Measurements from ENCODE around the gene EIF2B4. TPM values are rescaled to one million over a fixed set of nuclear protein-coding genes. Genes with fewer than 3 reads are reported as not detected.
"Not testable (repeated sequence)": the region's sequence is repeated elsewhere in the genome, so short reads cannot be mapped to it uniquely, and the experiment has no call there.

The EIF2B4 gene
- total RNA-seq, 2 donors from 2014 or later, result 30.1 to 36.2 TPM

- DNase-seq (ENCODE audit: low spot score), result no peak
- intact Hi-C loops (cut with DNase I), result no loop called here
These were observed 16.2 kb downstream of the EIF2B4 start for GRCh38 chr2:27353762-27354596.

GRCh38 chr2:27353386-27353761 is 16.8 kb downstream of the EIF2B4 start:
- intact Hi-C loops (cut with DNase I); DNase-seq (ENCODE audit: low spot score): not testable (repeated sequence)

DNA sequence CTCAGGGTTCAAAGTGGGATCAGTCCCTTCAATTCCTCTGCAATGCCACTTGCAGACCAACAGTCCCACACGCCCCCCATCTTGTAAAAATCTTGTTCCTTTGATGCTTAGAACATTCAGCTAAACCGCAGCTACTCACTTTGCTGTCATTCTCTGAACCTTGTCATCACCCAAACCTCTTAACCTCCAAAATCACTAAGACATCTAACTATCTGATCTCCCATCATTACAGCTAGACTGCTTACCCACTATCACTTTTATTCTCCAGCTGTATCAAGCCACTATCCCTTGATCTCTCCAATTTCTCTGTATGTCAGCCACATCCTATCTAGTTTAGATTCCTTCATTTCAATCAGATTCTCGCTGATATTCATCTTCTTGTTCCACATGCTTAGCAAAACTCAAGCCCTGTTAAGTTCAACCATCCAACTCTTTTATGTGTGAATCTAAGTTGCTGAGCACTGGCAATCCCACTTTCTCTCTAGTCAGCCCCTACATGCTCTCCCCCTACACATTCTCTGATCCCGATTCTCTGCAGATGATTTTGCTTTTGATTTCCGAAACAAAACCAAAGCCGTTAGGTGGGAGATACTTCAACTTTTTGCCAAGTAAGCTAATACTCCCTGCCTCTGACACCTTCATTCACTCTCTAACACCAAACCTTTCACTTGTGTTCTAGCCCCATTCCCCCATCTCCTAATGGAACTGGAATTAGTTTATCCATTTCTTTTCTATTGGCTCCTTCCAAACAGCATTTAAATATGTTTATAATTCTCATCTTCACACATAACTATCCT is 18.1 kb downstream of the EIF2B4 start:
- intact Hi-C loops (cut with DNase I), result no loop called here

GRCh38 chr2:27350106-27350693 is 19.9 kb downstream of the EIF2B4 start:
- no peak for DNase-seq (ENCODE audit: low spot score)
- intact Hi-C loops (cut with DNase I), result no loop called here

More for the DNA sequence above, 18.1 kb downstream of the EIF2B4 start:
- DNase-seq (ENCODE audit: low spot score), result no peak

DNA sequence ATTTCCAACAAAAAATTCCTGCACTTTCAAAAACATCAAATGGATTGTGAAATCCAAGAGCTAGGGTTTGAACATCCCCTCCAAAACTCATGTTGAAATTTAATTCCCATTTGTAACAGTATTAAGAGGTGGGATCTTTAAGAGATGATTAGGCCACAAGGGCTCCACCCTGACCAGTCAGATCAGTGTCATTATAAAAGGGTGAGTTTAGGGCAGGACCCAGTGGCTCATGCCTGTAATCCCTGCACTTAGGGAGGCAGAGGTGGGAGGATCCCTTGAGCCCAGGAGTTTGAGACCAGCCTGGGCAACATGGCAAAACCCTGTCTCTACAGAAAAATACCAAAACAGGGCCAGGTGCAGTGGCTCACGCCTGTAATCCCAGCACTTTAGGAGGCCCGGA is 22.5 kb downstream of the EIF2B4 start:
- intact Hi-C loops (cut with DNase I), result no loop called here

DNA sequence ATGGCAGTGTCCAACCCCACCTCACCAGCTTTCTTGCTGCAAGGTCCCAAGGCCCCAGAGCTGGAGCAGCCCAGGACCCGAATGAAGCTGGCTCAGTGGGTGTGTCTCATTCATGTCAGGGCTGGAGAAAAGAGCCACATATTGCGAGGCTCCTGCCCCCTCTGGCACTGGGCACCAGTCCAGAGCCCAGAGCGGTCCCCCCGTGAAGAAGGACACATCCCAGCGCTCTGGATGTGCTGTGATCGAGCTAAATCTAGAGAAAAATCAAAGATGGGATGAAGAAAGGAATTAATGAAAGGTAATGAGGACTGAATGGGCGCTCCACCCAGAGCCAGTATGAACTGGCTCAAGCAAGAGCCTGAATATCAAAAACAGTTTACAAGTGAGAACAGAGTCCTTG is 34.0 kb downstream of the EIF2B4 start:
- peak; percentile 62 for DNase-seq (ENCODE audit: low spot score)
- intact Hi-C loops (cut with DNase I), result no loop called here

More for the DNA sequence above, 22.5 kb downstream of the EIF2B4 start:
- DNase-seq (ENCODE audit: low spot score), result no peak

DNA sequence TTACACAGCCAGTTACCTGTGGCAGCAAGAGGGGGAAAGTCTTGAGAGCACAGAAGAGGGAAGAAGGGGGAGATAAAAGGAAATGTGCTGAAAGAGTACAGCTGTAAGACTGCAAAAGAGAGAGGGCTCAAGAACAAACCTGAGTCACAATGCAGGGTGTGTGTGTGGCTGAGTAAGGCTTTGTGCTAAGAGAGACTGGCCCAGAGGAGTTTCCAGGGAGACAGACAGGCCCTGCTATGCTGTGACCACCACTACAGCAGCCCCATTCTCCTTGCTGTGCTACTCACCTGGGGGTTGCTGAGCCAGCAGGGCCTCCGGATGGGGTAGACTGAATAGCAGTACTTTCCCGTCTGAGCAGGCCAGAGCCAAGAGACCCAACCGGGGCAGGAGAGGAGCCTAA is 34.8 kb downstream of the EIF2B4 start:
- peak; percentile 25 for DNase-seq (ENCODE audit: low spot score)
- intact Hi-C loops (cut with DNase I), result no loop called here

DNA sequence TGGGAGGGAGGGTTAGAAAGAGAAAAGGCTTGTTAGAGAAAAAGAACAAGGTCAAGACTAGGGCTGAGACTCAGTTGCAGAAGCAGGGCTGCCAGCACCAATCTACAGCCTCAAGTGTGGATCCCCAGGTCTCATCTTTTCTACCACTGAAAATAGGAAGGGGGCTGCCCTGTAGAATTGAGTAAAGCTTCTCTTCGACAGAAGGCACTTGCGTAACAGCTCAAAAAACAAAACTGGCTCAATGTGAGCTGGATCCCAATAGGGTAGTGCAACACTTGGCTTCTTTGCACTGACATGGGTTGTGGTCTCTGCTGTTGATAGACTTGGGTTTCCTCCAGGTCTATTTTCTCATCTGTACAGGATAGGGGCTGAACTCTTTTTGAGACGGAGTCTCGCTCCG is 45.4 kb downstream of the EIF2B4 start:
- intact Hi-C loops (cut with DNase I), result no loop called here
- DNase-seq (ENCODE audit: low spot score), result no peak

DNA sequence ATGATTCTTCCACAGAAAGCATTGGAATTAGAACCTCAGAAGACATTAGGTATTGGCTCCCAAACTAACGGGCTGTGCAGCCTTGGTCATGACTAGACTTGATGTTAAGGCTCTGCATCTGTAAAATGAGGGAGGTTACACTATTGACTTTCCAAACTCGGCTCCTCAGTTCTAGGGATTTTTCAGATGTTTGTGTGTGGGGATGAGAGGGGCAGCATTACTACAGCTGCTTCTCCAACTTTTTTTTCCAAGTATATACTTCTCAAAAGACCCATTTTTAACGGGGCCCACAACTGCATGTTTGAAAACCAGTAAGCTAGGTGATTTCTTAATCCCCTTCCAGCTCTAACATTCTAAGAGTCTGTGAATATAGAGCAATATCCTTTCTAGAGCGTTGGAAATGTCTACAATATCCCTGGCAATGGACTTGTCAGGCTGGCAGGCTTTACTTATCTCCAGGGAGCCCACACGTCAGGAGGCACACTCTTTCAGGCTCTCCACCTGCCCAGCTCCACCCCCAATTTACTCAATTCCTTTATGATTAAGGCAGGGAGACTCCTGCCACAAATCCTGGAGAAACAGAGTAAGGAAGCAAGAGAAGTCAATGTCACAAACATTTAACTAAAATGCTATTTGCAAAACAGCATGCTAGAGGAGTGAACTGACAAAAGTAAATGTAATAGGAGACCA is 46.4 kb downstream of the EIF2B4 start:
- no peak for DNase-seq (ENCODE audit: low spot score)
- intact Hi-C loops (cut with DNase I), result no loop called here

DNA sequence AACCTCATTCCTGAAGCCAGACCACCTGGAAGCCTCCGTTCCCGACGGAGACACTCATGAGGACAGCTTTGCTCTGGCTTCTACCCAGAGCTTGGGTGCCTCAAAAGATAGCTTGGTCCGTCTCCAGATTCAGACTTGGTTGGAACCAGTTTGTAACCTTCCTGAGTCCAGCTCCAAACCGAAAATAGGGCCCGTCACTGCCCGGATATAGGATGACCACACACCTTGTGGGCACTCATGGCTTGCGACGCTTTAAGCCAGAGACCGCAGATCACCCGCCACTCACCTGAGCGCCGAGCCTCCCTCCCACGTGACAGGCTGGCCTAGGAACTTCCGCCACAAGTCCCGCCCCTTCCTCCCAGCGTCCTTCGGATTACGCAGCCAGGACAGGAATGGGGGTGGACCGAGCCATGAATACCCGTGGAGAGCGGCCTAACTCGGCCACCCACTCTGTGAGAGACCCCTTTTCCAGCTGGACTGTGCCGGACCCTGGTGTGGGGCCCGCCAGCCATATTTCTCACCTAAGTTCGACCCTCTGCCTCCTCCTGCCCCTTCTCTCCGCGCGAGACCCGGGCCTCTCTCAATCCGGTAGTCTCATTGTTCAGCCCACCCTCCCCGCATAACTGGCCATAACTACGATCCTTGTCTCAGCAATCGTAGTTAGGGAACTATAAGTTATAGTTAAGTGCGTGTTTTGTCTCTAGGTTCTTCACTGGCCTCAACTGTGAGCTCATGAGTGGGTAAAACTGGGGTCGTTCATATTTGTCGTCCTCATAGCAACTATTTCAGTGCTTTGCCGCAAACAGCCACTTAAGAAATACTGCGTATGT is 47.2 kb downstream of the EIF2B4 start, which contains the start of gene MPV17:
Gene MPV17, minus strand, starts transcription at position 332 of the 830 bp plus-strand sequence. CDS start 580 bp downstream, outside the sequence.
- intact Hi-C loops (cut with DNase I), result no loop called here
- DNase-seq (ENCODE audit: low spot score), result peak; percentile 97

GRCh38 chr2:27322301-27322765 is 47.8 kb downstream of the EIF2B4 start:
- DNase-seq (ENCODE audit: low spot score), result no peak

DNA sequence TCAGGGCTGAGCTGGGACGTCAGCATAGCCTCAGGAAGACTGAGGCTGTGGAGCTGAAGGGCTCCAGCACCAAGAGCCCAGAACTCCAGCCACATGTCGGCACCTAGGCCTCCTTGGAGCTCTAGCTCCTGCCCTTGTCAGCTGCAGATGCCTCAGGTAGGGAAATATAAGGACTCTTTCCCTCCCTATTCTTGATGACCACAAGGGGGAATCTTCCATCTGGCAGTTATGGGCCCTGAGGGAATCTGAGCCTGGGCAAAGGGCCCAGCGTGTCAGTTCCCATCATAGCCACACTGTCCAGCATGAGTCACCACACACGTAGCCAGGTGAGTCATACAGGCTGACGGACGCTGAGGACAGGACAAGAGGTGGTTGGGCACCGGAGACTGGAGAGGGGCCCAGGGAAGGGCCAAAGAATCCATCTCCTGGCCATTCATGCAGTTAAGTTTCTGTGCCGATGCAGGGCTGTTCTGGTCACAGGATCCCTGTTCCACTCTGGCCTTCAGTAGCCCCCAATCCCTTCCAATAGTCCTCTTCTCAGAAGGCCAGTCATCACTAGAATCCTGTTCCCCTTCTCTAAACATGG is 49.1 kb downstream of the EIF2B4 start:
- DNase-seq (ENCODE audit: low spot score), result peak; percentile 90
- intact Hi-C loops (cut with DNase I), result no loop called here

More at GRCh38 chr2:27322301-27322765, 47.8 kb downstream of the EIF2B4 start:
- intact Hi-C loops (cut with DNase I), result no loop called here

DNA sequence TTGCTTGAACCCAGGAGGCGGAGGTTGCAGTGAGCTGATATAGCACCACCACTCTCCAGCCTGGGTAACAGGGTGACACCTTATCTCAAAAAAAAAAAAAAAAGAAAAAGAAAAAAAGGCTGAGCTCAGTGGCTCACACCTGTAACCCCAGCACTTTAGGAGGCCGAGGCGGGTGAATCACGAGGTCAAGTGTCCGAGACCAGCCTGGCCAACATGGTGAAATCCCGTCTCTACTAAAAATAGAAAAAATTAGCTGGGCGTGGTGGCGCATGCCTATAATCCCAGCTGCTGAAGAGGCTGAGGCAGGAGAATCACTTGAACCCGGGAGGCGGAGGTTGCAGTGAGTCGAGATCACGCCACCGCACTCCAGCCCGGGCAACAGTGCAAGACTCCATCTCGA is 50.3 kb downstream of the EIF2B4 start:
- DNase-seq (ENCODE audit: low spot score); intact Hi-C loops (cut with DNase I): not testable (repeated sequence)

DNA sequence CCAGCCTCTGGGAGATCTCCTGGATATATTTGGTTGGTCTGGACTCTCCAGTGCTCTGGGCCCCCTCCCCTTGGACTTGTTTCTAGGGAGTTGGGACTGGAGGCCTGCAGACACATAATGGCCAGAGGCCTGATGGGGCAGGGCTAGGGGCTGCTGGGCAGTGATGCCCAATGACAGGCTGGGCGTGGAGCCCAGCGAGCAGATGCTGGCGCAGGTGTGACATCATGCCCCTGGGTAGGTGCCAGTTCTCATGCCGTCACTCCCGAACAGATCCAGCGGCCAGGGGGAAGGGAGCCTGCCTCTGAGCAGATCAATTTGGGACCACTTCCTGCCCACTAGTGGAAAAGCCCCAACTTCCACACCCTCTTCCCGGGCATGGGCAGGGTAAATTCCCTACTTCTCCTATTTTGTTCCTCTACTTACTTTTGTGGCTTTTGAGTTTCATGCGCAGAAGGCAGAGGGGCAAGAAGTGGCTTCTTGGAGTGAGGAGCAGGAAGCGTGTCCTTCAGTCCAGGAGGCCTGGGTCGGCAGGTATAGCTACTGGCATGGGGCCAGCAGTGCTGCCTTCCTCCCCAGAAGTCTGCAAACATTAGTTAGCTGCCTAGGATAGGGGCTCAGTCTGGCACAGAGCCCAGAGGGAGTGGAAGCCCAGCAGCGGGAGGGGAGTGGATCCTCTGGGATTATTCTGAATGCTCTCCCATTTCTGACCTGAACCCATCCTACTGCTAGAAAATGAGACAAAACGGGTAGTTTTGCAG is 53.3 kb downstream of the EIF2B4 start:
- intact Hi-C loops (cut with DNase I), result no loop called here
- no peak for DNase-seq (ENCODE audit: low spot score)

- no peak for DNase-seq (ENCODE audit: low spot score)
- intact Hi-C loops (cut with DNase I), result no loop called here
These were observed 55.0 kb downstream of the EIF2B4 start for GRCh38 chr2:27315122-27315521.

GRCh38 chr2:27314709-27315108 is 55.4 kb downstream of the EIF2B4 start:
- DNase-seq (ENCODE audit: low spot score), result no peak
- intact Hi-C loops (cut with DNase I), result no loop called here
